Measurements from ENCODE around the gene OSBPL3. TPM values are rescaled to one million over a fixed set of nuclear protein-coding genes. Genes with fewer than 3 reads are reported as not detected.

OSBPL3 gene
- total RNA-seq, 1 donor = 30.8 TPM

DNA sequence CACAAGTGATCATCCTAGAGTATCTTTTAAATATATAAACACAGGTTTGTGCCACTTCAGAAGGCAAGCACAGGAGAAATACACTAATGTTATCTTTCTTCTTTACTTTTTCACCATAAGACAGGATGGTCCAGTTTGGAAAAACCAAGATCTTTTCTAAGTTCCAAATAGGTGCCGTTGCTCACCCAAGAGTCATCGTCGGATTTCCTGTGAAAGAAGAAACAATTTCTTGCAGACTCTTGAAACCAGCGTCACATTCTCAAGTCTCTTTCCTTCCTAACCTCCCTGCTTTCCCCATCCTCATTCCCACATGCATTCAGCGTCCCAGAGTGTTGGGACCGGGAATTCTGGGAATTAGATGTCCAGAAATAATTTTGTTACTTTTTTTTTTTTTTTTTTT is 179.9 kb downstream of the OSBPL3 start:
- Histone ChIP-seq H2AFZ (ENCODE audit: low read length) (no peak overlapping the region), H3K27ac (ENCODE audit: low read depth, low read length) (no peak overlapping the region), H3K4me2 (ENCODE audit: insufficient read depth, low read length) (no peak overlapping the region), H3K36me3 (ENCODE audit: insufficient read depth, low read length) (peaks cover 38% of the 10 kb centered on the region), H3K4me3 (ENCODE audit: insufficient read depth, low read length) (no peak overlapping the region), H4K20me1 (ENCODE audit: insufficient read depth, low read length) (no peaks in the 10 kb centered on the region), H3K4me1 (ENCODE audit: insufficient read depth, low read length) (no peaks in the 10 kb centered on the region), H3K79me2 (ENCODE audit: insufficient read depth, low read length) (no peaks in the 10 kb centered on the region), H3K27me3 (ENCODE audit: insufficient read depth, low read length) (no peaks in the 10 kb centered on the region), H3K9me3 (ENCODE audit: low read depth, low read length) (no peaks in the 10 kb centered on the region)
- no peak for DNase-seq (ENCODE audit: insufficient read length, low spot score, missing footprints)
- TF ChIP-seq, protein P1, sequence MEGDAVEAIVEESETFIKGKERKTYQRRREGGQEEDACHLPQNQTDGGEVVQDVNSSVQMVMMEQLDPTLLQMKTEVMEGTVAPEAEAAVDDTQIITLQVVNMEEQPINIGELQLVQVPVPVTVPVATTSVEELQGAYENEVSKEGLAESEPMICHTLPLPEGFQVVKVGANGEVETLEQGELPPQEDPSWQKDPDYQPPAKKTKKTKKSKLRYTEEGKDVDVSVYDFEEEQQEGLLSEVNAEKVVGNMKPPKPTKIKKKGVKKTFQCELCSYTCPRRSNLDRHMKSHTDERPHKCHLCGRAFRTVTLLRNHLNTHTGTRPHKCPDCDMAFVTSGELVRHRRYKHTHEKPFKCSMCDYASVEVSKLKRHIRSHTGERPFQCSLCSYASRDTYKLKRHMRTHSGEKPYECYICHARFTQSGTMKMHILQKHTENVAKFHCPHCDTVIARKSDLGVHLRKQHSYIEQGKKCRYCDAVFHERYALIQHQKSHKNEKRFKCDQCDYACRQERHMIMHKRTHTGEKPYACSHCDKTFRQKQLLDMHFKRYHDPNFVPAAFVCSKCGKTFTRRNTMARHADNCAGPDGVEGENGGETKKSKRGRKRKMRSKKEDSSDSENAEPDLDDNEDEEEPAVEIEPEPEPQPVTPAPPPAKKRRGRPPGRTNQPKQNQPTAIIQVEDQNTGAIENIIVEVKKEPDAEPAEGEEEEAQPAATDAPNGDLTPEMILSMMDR (IDR thresholded peaks at IDR 0.05; ENCODE audit: extremely low read depth, low read depth, low read length) = no peak

DNA sequence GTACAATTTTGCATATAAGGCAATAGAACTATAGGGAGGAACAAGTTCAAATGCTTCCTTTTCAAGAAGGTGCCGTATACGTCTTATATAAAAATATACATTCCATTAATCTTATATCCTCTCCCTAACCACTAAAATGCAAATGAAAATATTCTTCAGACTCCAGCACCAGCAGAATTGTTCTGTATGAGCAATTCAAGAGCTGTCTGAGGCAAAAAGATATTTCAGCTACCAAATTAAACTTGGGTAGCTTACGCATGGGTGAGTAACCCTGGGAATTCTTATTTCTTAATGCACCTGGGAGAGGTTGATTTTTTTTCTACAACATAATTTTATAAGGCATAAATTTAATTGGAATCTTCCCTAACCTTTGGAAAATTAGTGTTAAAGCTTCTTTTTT is 180.5 kb downstream of the OSBPL3 start:
- Histone ChIP-seq H3K79me2 (ENCODE audit: insufficient read depth, low read length) (no peaks in the 10 kb centered on the region), H3K4me3 (ENCODE audit: insufficient read depth, low read length) (no peak overlapping the region), H4K20me1 (ENCODE audit: insufficient read depth, low read length) (no peaks in the 10 kb centered on the region), H2AFZ (ENCODE audit: low read length) (no peak overlapping the region), H3K4me1 (ENCODE audit: insufficient read depth, low read length) (no peaks in the 10 kb centered on the region), H3K4me2 (ENCODE audit: insufficient read depth, low read length) (no peak overlapping the region), H3K27me3 (ENCODE audit: insufficient read depth, low read length) (no peaks in the 10 kb centered on the region), H3K9me3 (ENCODE audit: low read depth, low read length) (no peaks in the 10 kb centered on the region), H3K36me3 (ENCODE audit: insufficient read depth, low read length) (peaks cover 33% of the 10 kb centered on the region), H3K27ac (ENCODE audit: low read depth, low read length) (no peak overlapping the region)
- no peak for DNase-seq (ENCODE audit: insufficient read length, low spot score, missing footprints)
- TF ChIP-seq, protein P1 (IDR thresholded peaks at IDR 0.05; ENCODE audit: extremely low read depth, low read depth, low read length) = no peak

DNA sequence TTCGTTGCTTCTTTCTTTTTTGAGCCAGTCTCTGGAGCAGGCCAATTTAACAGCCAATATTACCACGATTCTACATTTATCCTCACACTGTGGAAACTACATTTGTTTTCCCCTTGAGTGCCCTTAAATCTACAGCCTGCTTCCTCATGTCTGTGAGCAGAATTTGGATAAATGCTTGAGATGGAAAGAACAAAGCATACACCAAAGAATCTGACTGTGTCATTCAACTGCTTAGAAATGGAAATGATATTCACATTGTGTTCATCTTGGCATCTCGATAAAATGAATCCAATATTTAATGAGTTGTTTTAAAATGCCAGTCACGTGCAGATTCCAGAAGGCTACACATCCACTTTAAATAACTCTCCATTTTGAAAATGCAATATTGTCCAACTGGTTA is 181.7 kb downstream of the OSBPL3 start:
- H3K4me1 ChIP-seq (ENCODE audit: insufficient read depth, low read length) = no peaks in the 10 kb centered on the region
- no peaks in the 10 kb centered on the region for H3K27me3 ChIP-seq (ENCODE audit: insufficient read depth, low read length)
- no peak overlapping the region for H2AFZ ChIP-seq (ENCODE audit: low read length)
- no peak overlapping the region for H3K4me2 ChIP-seq (ENCODE audit: insufficient read depth, low read length)
- no peaks in the 10 kb centered on the region for H4K20me1 ChIP-seq (ENCODE audit: insufficient read depth, low read length)
- H3K9me3 ChIP-seq (ENCODE audit: low read depth, low read length) = no peaks in the 10 kb centered on the region
- no peak overlapping the region for H3K27ac ChIP-seq (ENCODE audit: low read depth, low read length)
- DNase-seq (ENCODE audit: insufficient read length, low spot score, missing footprints) = no peak
- no peaks in the 10 kb centered on the region for H3K79me2 ChIP-seq (ENCODE audit: insufficient read depth, low read length)
- H3K36me3 ChIP-seq (ENCODE audit: insufficient read depth, low read length) = peaks cover 25% of the 10 kb centered on the region
- TF ChIP-seq, protein P1 (IDR thresholded peaks at IDR 0.05; ENCODE audit: extremely low read depth, low read depth, low read length) = no peak
- no peak overlapping the region for H3K4me3 ChIP-seq (ENCODE audit: insufficient read depth, low read length)

DNA sequence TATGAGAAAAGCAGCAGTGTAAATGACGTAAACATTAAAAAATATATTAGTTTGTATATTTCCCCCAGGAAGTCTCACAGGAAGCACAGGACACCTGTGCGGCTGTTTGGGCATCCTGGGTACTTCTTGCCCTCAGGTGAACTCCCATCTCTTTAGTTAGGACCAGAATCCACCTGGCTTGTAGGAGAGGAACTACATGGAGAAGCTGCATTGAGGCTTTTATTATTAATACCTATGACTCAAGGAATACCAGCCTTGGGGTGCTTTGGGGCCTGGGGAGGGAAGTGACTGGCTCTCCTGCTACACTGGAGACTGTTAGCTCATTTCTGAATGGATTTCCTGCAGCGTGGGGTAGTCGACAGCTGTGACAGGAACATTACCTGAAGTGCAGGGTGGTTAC is 182.7 kb downstream of the OSBPL3 start:
- no peaks in the 10 kb centered on the region for H4K20me1 ChIP-seq (ENCODE audit: insufficient read depth, low read length)

More for the DNA sequence above, 182.7 kb downstream of the OSBPL3 start:
- Histone ChIP-seq H3K79me2 (ENCODE audit: insufficient read depth, low read length) (no peaks in the 10 kb centered on the region), H3K36me3 (ENCODE audit: insufficient read depth, low read length) (peaks cover 25% of the 10 kb centered on the region), H3K9me3 (ENCODE audit: low read depth, low read length) (no peaks in the 10 kb centered on the region), H3K4me2 (ENCODE audit: insufficient read depth, low read length) (no peak overlapping the region), H2AFZ (ENCODE audit: low read length) (no peak overlapping the region), H3K27me3 (ENCODE audit: insufficient read depth, low read length) (no peaks in the 10 kb centered on the region), H3K4me1 (ENCODE audit: insufficient read depth, low read length) (no peaks in the 10 kb centered on the region), H3K4me3 (ENCODE audit: insufficient read depth, low read length) (no peak overlapping the region), H3K27ac (ENCODE audit: low read depth, low read length) (no peak overlapping the region)
- TF ChIP-seq, protein P1 (IDR thresholded peaks at IDR 0.05; ENCODE audit: extremely low read depth, low read depth, low read length) = no peak
- no peak for DNase-seq (ENCODE audit: insufficient read length, low spot score, missing footprints)
